ENCODE measurements around the gene PTPRM. TPM values are rescaled to one million over a fixed set of nuclear protein-coding genes. Genes with fewer than 3 reads are reported as not detected.

Gene PTPRM
- total and polyA plus RNA-seq, 2 of the 8 experiments (the other 6 are each of a cell fraction or from before 2014, with no cell fraction given), result 4.1 to 7.0 TPM

DNA sequence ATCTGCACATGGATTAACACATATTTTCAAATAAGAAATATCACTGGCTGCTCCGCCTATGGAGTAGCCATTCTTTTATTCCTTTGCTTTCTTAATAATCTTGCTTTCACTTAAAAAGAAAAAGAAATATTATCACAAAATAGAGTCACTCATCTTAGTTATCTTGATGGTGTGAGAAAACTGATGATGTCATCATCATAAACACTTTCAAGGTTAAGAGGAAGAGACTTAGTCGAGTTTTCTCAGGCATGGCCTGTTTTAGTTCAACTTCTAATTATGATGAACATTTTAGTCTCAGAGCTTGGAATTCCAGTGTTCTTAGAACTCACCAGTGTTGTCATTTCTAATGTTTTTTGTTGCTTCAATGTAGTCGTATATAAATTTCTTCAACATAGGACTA lies 506.1 kb downstream of the PTPRM start (continued):
- TF ChIP-seq CBX8 (IDR thresholded peaks at IDR 0.05; ENCODE audit: borderline replicate concordance, low read depth, low read length) (no peak), TEAD4 (IDR thresholded peaks at IDR 0.05; ENCODE audit: low read depth, low read length) (no peak), RFX5 (IDR thresholded peaks at IDR 0.05; ENCODE audit: borderline replicate concordance, low read depth, low read length) (no peak), HDAC6 (IDR thresholded peaks at IDR 0.05; ENCODE audit: low read depth, low read length) (no peak), CBX5 (IDR thresholded peaks at IDR 0.05; ENCODE audit: low read depth, low read length) (no peak), JUN (IDR thresholded peaks at IDR 0.05; ENCODE audit: low read depth, low read length) (no peak)
